ENCODE results near the gene SNAI3. TPM values are rescaled to one million over a fixed set of nuclear protein-coding genes. Genes with fewer than 3 reads are reported as not detected.
A peak's percentile ranks its signal among the peaks of the same experiment; 100 is the strongest.

The SNAI3 gene
- total RNA-seq, 8 experiments from 2014 or later: 1.3 to 4.3 (median 2.4) TPM

DNA sequence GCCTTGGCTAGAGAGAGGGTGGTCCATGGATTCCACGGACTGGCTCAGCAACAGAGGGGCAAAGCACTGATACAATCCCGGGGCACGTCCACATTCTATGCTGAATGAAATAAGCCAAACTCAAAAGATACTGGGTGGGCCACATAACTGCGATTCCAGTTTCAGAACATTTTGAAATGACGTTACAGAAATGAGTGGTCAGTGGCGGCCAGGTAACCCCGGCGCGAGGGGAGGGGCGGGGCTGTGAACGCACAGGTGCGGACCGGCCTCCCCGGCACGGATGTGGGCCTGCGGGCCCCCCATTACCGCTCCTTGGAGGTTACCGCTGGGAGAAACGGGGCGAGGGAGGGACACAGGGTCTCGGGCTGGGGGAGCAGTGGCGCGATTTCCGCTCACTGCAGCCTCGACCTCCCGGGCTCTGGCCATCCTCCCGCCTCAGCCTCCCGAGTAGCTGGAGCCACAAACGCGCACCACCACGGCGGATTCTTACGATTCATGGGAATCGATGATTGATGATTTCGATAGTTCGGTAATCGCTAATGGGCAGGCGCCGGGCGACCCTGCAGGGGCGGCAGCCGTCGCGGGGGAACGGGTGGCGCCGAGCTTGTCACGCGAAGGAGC is 24.0 kb downstream of the SNAI3 start:
- 0 to 2% (median 0%) methylated on average over 1 to 10 of the region's 49 CpGs; no CpG with 5 or more reads in 3 of the 10 experiments for WGBS, 10 experiments
- Histone ChIP-seq H3K4me3 (peak overlapping the region; percentile 85 to 98 (median 89)), H3K27ac (peak overlapping the region; percentile 83 to 88), H3K4me1 (replicated peaks in 1 of 2) (peaks cover 4 to 7% of the 10 kb centered on the region in 2 donors)
- in situ Hi-C loops (cut with MboI; ENCODE audit: low pct_unique_long_range_greater_than_20kb in 2 of 9, low sequenced_read_pairs in 9 of 9, unreplicated experiment in 9 of 9): no loop called here
- peak in 3 of 8 experiments; percentile 0 to 7 (median 5) for ATAC-seq (replicated peaks in 6 of 8)

DNA sequence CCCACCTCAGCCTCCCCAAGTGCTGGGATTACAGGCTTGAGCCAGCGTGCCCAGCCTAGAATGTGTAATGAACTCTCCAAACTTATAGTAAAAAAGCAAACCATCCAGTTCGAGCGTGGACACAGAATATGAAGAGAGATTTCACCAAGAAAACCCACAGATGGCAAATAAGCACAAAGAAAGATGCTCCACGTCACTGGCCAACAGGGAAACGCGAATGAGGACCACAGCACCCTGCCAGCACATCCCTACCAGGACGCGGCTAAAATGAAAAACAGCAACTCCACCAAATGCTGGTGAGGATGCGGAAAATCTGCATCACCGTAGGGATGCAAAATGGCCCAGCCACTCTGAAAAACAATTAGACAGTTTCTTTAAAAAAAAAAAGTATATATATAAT is 24.8 kb downstream of the SNAI3 start:
- Histone ChIP-seq H3K27ac (no peak overlapping the region), H3K4me3 (peak overlapping the region; percentile 85 to 98 (median 89)), H3K4me1 (replicated peaks in 1 of 2) (peaks cover 4 to 7% of the 10 kb centered on the region in 2 donors)
- in situ Hi-C loops (cut with MboI; ENCODE audit: low pct_unique_long_range_greater_than_20kb in 2 of 9, low sequenced_read_pairs in 9 of 9, unreplicated experiment in 9 of 9): no loop called here
- WGBS, 10 experiments: 42 to 92% (median 72%) methylated on average over 2 to 9 of the region's 10 CpGs; no CpG with 5 or more reads in 2 of the 10 experiments
- no peak for ATAC-seq (replicated peaks in 6 of 8)

DNA sequence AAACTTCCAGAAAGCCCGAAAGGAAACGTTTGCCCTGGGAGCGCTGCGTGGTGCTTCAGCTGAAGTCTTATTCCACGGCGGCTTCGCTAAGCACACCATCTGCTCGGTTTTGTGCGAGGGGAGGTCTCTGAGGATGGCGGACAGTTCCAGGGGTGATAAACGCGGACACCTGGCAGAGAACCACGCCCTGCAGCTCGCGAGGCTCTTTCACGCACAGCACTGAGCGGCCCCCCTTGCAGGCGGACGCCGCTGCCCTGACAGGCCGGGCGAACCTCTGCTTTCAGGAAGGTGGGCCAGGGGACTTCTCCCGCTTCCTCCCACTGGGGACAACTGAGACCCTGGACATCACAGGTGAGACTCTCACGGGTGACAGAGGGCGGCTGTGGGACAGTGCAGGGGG is 27.1 kb downstream of the SNAI3 start:
- WGBS, 10 experiments: 88 to 100% (median 95%) methylated on average over 2 to 17 of the region's 25 CpGs; no CpG with 5 or more reads in 5 of the 10 experiments
- peaks cover 2 to 6% of the 10 kb centered on the region in 2 donors for H3K4me1 ChIP-seq (replicated peaks in 1 of 2)
- H3K27ac ChIP-seq: no peak overlapping the region
- no peak for ATAC-seq (replicated peaks in 6 of 8)
- in situ Hi-C loops (cut with MboI; ENCODE audit: low pct_unique_long_range_greater_than_20kb in 2 of 9, low sequenced_read_pairs in 9 of 9, unreplicated experiment in 9 of 9): no loop called here
- no peak overlapping the region for H3K4me3 ChIP-seq

DNA sequence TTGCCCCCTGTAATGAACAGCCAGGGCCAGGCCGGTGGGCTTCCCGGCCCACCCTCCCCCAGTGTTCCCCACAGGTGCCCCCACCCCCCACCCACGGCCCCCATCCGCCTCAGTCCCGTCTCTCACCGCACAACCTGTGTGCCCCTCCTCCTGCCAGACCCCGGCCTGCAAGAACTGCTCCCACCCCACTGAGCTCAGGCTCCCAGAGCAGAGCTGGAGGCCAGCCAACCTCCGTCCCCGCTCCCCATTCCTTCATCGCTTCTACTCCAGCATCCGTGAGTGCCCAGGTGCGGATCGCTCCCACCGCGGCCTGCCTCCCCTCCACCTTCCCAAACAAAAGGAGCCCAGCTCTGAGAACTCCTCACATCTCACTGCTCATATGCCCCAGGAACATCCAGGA is 27.6 kb downstream of the SNAI3 start:
- in situ Hi-C loops (cut with MboI; ENCODE audit: low pct_unique_long_range_greater_than_20kb in 2 of 9, low sequenced_read_pairs in 9 of 9, unreplicated experiment in 9 of 9): no loop called here
- Histone ChIP-seq H3K27ac (no peak overlapping the region), H3K4me1 (replicated peaks in 1 of 2) (peaks cover 0 to 4% of the 10 kb centered on the region in 2 donors), H3K4me3 (no peak overlapping the region)
- ATAC-seq (replicated peaks in 6 of 8): no peak
- WGBS, 10 experiments: no CpG with 5 or more reads among the region's 15 CpGs

DNA sequence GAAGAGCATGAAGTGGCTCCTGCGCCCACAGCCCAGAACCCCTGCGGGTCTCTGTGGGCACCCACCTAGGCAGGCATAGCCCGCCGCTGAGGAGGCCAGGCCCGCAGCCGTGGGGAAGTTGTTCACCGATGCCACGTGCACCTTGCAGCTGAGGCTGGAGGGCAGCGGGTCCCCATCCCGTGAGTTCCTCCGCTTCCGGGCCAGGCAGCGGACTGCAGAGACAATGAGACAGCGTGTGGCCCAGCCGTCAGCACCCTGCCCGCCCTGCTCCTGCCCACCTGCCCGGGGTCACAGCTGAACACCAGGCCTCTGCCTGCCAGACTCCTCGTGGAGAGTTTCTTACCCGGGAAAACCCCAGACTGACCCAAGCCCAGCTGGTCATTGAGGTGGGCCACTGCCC is 28.9 kb downstream of the SNAI3 start:
- ATAC-seq (replicated peaks in 6 of 8): peak in 1 of 8 experiments; percentile 4
- Histone ChIP-seq H3K4me1 (replicated peaks in 1 of 2) (peaks cover 0 to 4% of the 10 kb centered on the region in 2 donors), H3K4me3 (no peak overlapping the region), H3K27ac (no peak overlapping the region)
- in situ Hi-C loops (cut with MboI; ENCODE audit: low pct_unique_long_range_greater_than_20kb in 2 of 9, low sequenced_read_pairs in 9 of 9, unreplicated experiment in 9 of 9): no loop called here
- 100% methylated on average over 1 of the region's 19 CpGs; no CpG with 5 or more reads in 8 of the 10 experiments for WGBS, 10 experiments

DNA sequence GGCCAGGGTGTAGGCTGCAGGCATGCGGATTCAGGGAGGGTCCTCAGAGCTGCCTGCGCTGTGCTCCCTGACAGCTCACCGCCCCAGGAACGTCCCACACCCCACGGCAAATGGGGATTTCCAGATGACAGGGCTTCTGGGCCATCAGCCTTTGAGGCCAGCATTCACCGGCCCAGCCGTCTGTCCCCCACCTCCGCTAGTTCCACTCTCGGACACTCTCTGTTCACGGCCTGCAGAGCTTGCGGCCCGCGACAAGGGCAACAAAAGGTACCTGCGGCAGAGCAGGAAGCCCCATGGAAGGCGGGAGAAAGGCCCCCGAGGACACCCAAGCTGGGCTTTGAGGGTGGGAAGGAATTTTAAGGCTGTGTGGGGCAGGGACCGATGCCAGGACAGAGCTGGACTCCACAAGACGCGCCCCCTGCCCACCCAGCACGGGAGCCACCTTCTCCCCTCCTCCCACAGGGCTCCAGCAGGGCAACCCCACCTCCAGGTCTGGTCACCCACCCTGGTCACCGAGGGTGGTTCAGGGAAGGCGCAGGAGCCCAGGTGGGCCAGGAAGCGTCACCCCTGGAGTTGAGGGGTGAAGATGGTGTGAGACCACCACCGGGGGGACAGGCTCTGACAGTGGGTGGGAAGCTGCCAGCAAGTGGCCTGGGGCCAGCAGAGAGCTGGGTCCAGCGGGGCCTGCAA is 29.9 kb downstream of the SNAI3 start:
- WGBS, 10 experiments: 30 to 100% (median 100%) methylated on average over 1 to 2 of the region's 25 CpGs; no CpG with 5 or more reads in 7 of the 10 experiments
- H3K27ac ChIP-seq: no peak overlapping the region
- H3K4me3 ChIP-seq: no peak overlapping the region
- in situ Hi-C loops (cut with MboI; ENCODE audit: low pct_unique_long_range_greater_than_20kb in 2 of 9, low sequenced_read_pairs in 9 of 9, unreplicated experiment in 9 of 9): no loop called here
- peaks cover 4 to 8% of the 10 kb centered on the region in 2 donors for H3K4me1 ChIP-seq (replicated peaks in 1 of 2)
- peak in 1 of 8 experiments; percentile 22 for ATAC-seq (replicated peaks in 6 of 8)

DNA sequence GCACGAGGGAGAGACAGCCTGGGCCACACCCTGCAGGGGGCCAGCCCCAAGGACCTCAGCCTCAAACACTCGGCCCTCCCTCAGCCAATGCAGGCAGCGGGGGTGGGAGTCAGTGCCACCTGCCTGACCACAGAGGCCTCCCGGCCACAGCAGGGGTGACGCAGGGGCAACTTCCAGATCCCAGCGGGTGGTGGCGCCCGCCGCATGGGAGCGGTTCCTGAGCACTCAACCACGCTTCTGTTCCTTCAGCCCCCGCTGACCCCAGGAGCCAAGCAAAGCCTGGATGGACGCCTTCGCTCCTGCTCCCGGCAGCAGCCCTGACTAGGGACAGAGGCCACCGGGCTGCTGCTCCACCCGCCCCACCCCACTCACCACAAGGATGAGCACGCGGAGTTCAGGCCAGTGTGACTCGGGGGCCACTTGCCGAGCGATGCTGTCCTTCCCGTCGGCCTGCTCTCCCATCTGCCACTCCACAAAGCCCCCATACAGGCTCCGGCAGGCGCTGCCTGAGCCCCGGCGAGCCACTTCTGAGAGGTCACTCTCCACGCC is 30.5 kb downstream of the SNAI3 start:
- 80 to 92% methylated on average over 2 to 18 of the region's 29 CpGs; no CpG with 5 or more reads in 8 of the 10 experiments for WGBS, 10 experiments
- Histone ChIP-seq H3K4me3 (no peak overlapping the region), H3K27ac (no peak overlapping the region), H3K4me1 (replicated peaks in 1 of 2) (peaks cover 6 to 11% of the 10 kb centered on the region in 2 donors)
- ATAC-seq (replicated peaks in 6 of 8): no peak
- in situ Hi-C loops (cut with MboI; ENCODE audit: low pct_unique_long_range_greater_than_20kb in 2 of 9, low sequenced_read_pairs in 9 of 9, unreplicated experiment in 9 of 9): no loop called here

DNA sequence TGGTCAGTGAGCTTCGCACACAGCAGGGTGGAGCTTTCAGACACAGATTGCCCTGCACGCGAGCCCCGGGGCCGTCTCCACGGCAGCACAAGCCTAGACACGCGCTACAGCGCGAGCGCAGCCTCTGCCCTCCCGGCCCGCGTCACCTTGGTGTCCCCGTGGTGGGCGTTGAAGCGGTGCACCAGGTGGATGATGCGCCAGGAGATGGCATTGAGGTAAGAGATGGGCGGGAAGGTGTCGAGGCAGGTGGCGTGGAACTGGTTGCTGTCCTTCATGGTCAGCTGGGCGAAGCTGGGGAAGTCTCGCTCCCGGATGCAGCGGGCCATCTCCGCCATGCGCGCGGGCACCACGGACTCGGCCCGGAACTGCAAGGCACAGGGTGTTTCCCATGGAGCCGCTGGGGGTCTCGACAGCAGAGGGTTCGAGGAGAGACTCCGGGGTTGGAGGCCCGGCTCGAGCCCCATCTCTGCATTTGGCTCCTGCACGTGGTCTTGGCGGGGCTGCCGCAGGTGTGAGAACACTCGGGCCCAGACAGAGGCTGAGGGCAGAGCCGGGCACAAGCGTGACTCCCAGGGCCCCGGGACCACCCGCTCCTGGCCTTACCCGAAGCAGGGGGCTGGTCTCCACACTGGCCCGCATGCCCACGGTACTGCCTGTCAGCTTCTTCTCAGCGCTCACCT is 31.1 kb downstream of the SNAI3 start:
- Histone ChIP-seq H3K4me1 (replicated peaks in 1 of 2) (peaks cover 10 to 16% of the 10 kb centered on the region in 2 donors), H3K27ac (no peak overlapping the region), H3K4me3 (no peak overlapping the region)
- ATAC-seq (replicated peaks in 6 of 8): no peak
- in situ Hi-C loops (cut with MboI; ENCODE audit: low pct_unique_long_range_greater_than_20kb in 2 of 9, low sequenced_read_pairs in 9 of 9, unreplicated experiment in 9 of 9): no loop called here
- 87 to 100% (median 97%) methylated on average over 1 to 14 of the region's 50 CpGs; no CpG with 5 or more reads in 6 of the 10 experiments for WGBS, 10 experiments

DNA sequence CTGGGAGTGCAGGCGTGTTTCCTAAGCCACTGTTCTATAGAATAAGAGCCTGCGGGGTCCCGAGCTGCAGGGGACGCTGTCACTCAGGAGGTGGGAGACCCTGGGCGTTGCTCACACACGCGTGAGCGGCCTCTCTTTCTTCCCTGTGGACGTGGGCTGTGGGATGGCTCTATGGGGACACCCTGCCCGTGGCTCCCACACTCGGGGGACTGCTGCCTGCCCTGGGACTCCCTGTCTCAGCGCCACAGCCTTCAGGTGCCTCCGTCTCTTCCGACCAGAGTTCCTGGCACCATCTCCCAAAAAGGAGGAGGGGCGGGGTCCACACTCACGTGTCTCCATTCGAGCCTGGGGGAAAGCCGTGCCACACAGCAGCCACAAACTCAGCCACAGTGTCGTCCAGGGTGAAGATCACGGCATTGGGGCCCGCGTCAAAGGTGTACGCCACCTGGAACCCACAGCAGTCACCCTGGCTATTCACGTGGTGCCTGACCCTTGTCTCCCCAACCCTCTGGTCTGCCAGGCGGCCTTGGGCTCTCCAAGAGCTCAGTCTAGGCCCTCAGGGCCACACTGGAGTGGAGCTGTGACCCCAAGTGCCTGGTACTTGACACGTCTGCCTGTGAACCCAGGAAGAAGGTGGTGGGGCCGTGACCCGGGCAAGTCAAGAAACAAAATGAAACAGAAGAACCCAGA is 31.8 kb downstream of the SNAI3 start:
- Histone ChIP-seq H3K4me3 (no peak overlapping the region), H3K4me1 (replicated peaks in 1 of 2) (peaks cover 17% of the 10 kb centered on the region in 2 donors), H3K27ac (no peak overlapping the region)
- 89 to 100% methylated on average over 1 to 16 of the region's 28 CpGs; no CpG with 5 or more reads in 8 of the 10 experiments for WGBS, 10 experiments
- in situ Hi-C loops (cut with MboI; ENCODE audit: low pct_unique_long_range_greater_than_20kb in 2 of 9, low sequenced_read_pairs in 9 of 9, unreplicated experiment in 9 of 9): no loop called here
- no peak for ATAC-seq (replicated peaks in 6 of 8)

DNA sequence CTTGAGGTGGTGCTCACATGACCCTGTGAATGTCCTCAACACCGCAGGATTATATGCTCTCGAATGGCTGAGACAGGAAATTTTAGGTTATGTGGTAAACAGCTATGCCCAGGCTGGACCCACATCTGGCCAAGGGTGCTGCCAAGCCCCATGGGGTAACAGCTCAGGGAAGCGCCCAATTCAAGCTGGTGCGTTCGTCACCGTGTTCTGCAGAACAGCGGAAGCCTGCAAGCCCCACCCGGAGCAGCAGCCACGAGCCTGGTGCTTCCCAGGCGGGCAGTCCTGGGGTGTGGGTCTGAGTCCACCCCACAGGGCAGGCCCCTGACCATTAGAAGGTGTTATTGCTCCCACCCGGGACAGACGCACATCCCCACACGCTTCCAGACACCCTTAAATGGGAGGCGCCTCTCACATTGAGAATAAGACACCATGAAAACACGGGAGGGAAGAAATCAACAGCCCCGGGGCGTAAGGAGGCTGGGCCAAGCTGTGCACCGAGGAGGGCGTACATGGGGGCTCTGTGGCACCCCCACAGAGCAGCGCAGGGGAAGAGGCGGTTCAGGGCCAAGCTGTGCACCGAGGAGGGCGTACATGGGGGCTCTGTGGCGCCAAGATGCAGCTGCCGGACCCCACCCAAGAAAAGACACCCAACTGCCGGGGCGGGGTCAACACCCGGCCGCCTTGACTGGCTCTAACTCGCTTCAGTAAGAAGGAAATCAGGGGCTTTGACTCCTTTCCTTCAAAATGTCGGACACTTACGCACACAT is 32.5 kb downstream of the SNAI3 start:
- H3K27ac ChIP-seq: no peak overlapping the region
- H3K4me1 ChIP-seq (replicated peaks in 1 of 2): peaks cover 17% of the 10 kb centered on the region in 2 donors
- 20 to 100% (median 88%) methylated on average over 1 to 10 of the region's 32 CpGs; no CpG with 5 or more reads in 4 of the 10 experiments for WGBS, 10 experiments
- no peak for ATAC-seq (replicated peaks in 6 of 8)
- no peak overlapping the region for H3K4me3 ChIP-seq
- in situ Hi-C loops (cut with MboI; ENCODE audit: low pct_unique_long_range_greater_than_20kb in 2 of 9, low sequenced_read_pairs in 9 of 9, unreplicated experiment in 9 of 9): no loop called here

DNA sequence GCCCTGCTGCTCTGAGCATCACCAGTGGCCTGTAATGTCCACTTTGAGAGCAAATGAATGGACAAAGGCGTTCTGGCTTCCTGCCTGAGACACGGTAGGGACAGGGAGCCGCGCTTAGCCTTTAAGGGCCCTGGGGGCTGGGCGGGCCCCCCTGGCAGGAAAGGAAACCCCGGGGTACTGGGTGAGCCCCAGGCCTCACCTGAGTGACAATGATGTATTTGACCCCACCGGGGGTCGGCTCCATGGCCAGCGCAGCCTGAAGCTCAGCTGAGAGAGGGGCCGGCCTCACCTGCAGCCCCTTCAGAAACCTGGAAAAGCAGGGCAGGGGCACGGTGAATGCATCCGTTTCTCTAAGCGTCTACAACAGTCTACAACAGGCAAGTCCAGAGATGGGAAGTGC is 33.2 kb downstream of the SNAI3 start:
- Histone ChIP-seq H3K4me3 (no peak overlapping the region), H3K27ac (no peak overlapping the region), H3K4me1 (replicated peaks in 1 of 2) (peaks cover 17% of the 10 kb centered on the region in 2 donors)
- 71 to 100% (median 90%) methylated on average over 1 to 4 of the region's 13 CpGs; no CpG with 5 or more reads in 6 of the 10 experiments for whole genome bisulfite sequencing, 10 experiments
- ATAC-seq (replicated peaks in 6 of 8): no peak
- in situ Hi-C loops (cut with MboI; ENCODE audit: low pct_unique_long_range_greater_than_20kb in 2 of 9, low sequenced_read_pairs in 9 of 9, unreplicated experiment in 9 of 9): no loop called here

DNA sequence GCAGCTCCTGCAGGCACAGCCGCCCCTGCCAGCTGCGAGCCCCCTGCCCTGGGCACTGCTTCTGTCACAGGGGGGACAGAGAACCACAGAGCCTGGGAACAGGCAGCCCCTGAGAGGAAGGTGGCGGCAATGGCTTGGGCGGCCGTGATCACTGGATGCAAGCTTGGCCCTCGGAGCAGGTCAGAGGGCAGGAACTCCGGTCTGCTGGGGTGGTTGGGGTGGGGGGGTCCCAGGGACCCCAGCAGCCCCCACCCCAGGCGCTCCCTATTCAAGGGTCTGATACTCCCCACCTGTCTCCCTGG is 33.6 kb downstream of the SNAI3 start:
- no peak overlapping the region for H3K4me3 ChIP-seq
- no peak overlapping the region for H3K27ac ChIP-seq
- 100% methylated on average over 2 of the region's 8 CpGs; no CpG with 5 or more reads in 9 of the 10 experiments for WGBS, 10 experiments
- in situ Hi-C loops (cut with MboI; ENCODE audit: low pct_unique_long_range_greater_than_20kb in 2 of 9, low sequenced_read_pairs in 9 of 9, unreplicated experiment in 9 of 9): no loop called here
- H3K4me1 ChIP-seq (replicated peaks in 1 of 2): peaks cover 17% of the 10 kb centered on the region in 2 donors
- no peak for ATAC-seq (replicated peaks in 6 of 8)

Measured in motor neuron (in vitro differentiated cells).